Effector memory CD8-positive, alpha-beta T cell (primary cell): Measurements from ENCODE around the gene ABHD2.
"Not testable (repeated sequence)": the region's sequence is repeated elsewhere in the genome, so short reads cannot be mapped to it uniquely, and the experiment has no call there.

Source experiments
- ATAC-seq: fragments of 150-1000 bp; cut with Tn5 transposase; replicated peaks from 2 replicates; pipeline ENCODE4 v1.10.0; 2021; ENCODE audit warnings: mild to moderate bottlenecking, moderate library complexity
- DNase-seq, 3 experiments: peaks; one replicate each; pipeline ENCODE4 v3.0.0; 2021
- H3K27ac Mint-ChIP-seq, 2 donors: one replicate each; pipeline ENCODE4 v1.8.0; 2022; ENCODE audit warnings: mild to moderate bottlenecking in 2 of 2, mixed read lengths in 2 of 2, moderate library complexity in 2 of 2
- H3K27me3 Mint-ChIP-seq, 2 donors: one replicate each; pipeline ENCODE4 v1.8.0; 2022; ENCODE audit warnings: mixed read lengths in 2 of 2
- H3K36me3 Mint-ChIP-seq: one replicate; pipeline ENCODE4 v1.8.0; 2022; ENCODE audit warnings: mild to moderate bottlenecking, moderate library complexity, mixed read lengths; ENCODE audit not compliant: insufficient read depth
- H3K4me1 Mint-ChIP-seq, 2 donors: one replicate each; pipeline ENCODE4 v1.8.0; 2022; ENCODE audit warnings: low read depth in 2 of 2, mixed read lengths in 2 of 2
- H3K4me3 Mint-ChIP-seq, 2 donors: one replicate each; pipeline ENCODE4 v1.8.0; 2022; ENCODE audit warnings: mild to moderate bottlenecking in 2 of 2, mixed read lengths in 2 of 2, moderate library complexity in 2 of 2
- H3K9me3 Mint-ChIP-seq, 2 donors: one replicate each; pipeline ENCODE4 v1.8.0; 2022; ENCODE audit warnings: mixed read lengths in 2 of 2
- total RNA-seq, 9 experiments: gene quantifications; one replicate each; lab custom pipeline; 2026; lab: John Stamatoyannopoulos, UW

ABHD2 gene, protein sequence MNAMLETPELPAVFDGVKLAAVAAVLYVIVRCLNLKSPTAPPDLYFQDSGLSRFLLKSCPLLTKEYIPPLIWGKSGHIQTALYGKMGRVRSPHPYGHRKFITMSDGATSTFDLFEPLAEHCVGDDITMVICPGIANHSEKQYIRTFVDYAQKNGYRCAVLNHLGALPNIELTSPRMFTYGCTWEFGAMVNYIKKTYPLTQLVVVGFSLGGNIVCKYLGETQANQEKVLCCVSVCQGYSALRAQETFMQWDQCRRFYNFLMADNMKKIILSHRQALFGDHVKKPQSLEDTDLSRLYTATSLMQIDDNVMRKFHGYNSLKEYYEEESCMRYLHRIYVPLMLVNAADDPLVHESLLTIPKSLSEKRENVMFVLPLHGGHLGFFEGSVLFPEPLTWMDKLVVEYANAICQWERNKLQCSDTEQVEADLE
- 60.5 to 188 (median 133) reads per million in 9 experiments for total RNA-seq

GRCh38 chr15:89087830-89088604 is at the start of gene ABHD2:
Gene ABHD2 (plus strand): TSS chr15:89088456. CDS start chr15:89116328, 27,872 bp downstream.
- peak within 1 kb of the TSS in 1 of 2 donors; percentile 83 for H3K27ac Mint-ChIP-seq
- H3K36me3 Mint-ChIP-seq = peaks cover 2% of the 10 kb centered on the region
- H3K27me3 Mint-ChIP-seq = no peaks in the 10 kb centered on the region
- peak; percentile 94 for ATAC-seq
- peak; percentile 96 to 99 (median 97) for DNase-seq
- no peaks in the 10 kb centered on the region for H3K9me3 Mint-ChIP-seq
- no peak within 1 kb of the TSS for H3K4me3 Mint-ChIP-seq
- H3K4me1 Mint-ChIP-seq = peaks cover 27 to 30% of the 10 kb centered on the region in 2 donors

GRCh38 chr15:89039142-89039541 is 49.1 kb upstream of the ABHD2 start:
- Mint-ChIP-seq H3K27me3 (peaks cover 47 to 87% of the 10 kb centered on the region in 2 donors), H3K4me3 (no peak overlapping the region), H3K36me3 (no peaks in the 10 kb centered on the region), H3K27ac (no peak overlapping the region), H3K9me3 (no peaks in the 10 kb centered on the region), H3K4me1 (peaks cover 0 to 3% of the 10 kb centered on the region in 2 donors)
- no peak for DNase-seq
- ATAC-seq = no peak

DNA sequence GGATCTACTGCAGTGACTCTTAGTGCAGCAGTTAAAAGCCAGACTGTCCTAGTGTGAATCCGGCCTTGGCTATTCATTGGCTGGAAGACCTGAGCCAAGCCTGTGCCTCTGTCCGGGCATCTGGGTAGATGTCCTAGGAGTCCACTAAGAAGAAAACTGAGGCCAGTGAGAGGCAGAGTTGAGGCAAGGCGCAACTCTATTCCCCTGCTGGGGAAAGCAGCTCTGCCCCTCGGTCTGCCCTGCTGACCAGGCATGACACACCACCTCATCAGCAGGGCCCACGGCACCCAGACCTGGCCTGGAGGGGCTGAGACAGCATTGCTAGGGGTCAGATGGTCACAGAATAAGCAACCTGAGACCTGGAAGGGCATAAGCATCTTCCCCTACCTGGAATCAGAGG is 46.7 kb upstream of the ABHD2 start:
- H3K9me3 Mint-ChIP-seq = no peaks in the 10 kb centered on the region
- ATAC-seq (no peak), DNase-seq (no peak)
- H3K4me1 Mint-ChIP-seq = peaks cover 0 to 3% of the 10 kb centered on the region in 2 donors
- no peak overlapping the region for H3K4me3 Mint-ChIP-seq
- H3K27me3 Mint-ChIP-seq = peaks cover 32 to 67% of the 10 kb centered on the region in 2 donors
- no peaks in the 10 kb centered on the region for H3K36me3 Mint-ChIP-seq
- no peak overlapping the region for H3K27ac Mint-ChIP-seq

- peaks cover 0 to 3% of the 10 kb centered on the region in 2 donors for H3K4me1 Mint-ChIP-seq
- DNase-seq (no peak), ATAC-seq (no peak)
- no peak overlapping the region for H3K4me3 Mint-ChIP-seq
- no peak overlapping the region for H3K27ac Mint-ChIP-seq
- H3K36me3 Mint-ChIP-seq = no peaks in the 10 kb centered on the region
- no peaks in the 10 kb centered on the region for H3K9me3 Mint-ChIP-seq
- H3K27me3 Mint-ChIP-seq = peaks cover 23 to 58% of the 10 kb centered on the region in 2 donors
Observed at GRCh38 chr15:89042387-89042786, 45.9 kb upstream of the ABHD2 start.

DNA sequence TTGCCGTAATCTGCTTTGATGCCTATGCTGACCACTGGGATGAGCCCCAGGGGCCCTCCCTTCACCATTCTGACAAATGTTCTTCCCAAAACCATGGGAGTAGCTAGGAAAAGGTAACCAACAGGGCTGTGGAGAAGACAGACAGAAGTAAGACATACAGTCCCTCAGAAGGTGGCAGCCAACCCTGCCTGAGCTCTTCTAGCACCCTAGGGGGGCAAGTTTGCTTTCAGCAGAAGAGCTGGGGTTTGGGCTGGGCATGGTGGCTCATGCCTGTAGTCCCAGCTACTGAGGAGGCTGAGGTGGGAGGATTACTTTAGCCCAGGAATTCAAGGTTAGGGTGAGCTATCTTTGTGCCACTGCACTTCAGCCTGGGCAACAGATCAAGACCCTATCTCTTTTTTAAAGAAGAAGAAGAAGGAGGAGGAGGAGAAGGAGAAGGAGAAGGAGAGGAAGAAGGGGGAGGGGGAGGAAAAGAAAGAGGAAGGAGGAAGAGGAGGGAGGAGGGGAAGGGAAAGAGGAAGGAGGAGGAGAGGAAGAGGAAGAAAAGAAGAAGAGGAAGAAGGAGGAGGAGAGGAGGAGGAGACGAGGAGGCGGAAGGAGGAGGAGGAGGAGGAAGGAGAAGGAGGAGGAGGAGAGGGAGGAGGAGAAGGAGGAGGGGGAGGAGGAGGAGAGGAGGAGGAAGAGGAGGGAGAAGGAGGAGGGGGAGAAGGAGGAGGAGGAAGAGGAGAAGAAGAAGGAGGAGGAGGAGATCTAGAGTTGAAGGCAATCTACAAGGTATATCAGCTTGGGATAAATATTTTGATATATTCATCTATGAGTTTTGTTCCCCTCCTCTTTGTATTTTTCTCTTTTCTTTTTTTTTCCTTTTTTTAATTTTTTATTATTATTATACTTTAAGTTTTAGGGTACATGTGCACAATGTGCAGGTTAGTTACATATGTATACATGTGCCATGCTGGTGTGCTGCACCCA is 44.9 kb upstream of the ABHD2 start:
- no peaks in the 10 kb centered on the region for H3K9me3 Mint-ChIP-seq
- no peak for DNase-seq
- H3K27ac Mint-ChIP-seq = no peak overlapping the region
- peaks cover 0 to 3% of the 10 kb centered on the region in 2 donors for H3K4me1 Mint-ChIP-seq
- no peak overlapping the region for H3K4me3 Mint-ChIP-seq
- H3K36me3 Mint-ChIP-seq = no peaks in the 10 kb centered on the region
- H3K27me3 Mint-ChIP-seq = peaks cover 14 to 49% of the 10 kb centered on the region in 2 donors
- ATAC-seq = no peak

DNA sequence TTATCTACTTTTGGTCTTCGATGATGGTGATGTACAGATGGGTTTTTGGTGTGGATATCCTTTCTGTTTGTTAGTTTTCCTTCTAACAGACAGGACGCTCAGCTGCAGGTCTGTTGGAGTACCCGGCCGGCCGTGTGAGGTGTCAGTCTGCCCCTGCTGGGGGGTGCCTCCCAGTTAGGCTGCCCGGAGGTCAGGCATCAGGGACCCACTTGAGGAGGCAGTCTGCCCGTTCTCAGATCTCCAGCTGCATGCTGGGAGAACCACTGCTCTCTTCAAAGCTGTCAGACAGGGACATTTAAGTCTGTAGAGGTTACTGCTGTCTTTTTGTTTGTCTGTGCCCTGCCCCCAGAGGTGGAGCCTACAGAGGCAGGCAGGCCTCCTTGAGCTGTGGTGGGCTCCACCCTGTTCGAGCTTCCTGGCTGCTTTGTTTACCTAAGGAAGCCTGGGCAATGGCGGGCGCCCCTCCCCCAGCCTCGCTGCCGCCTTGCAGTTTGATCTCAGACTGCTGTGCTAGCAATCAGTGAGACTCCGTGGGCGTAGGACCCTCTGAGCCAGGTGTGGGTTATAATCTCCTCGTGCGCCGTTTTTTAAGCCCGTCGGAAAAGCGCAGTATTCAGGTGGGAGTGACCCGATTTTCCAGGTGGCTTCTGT is 39.1 kb upstream of the ABHD2 start:
- not testable (repeated sequence) for H3K27me3 Mint-ChIP-seq, H3K9me3 Mint-ChIP-seq, DNase-seq, H3K36me3 Mint-ChIP-seq, ATAC-seq
- Mint-ChIP-seq H3K4me3 (peak overlapping the region; percentile 29 to 64), H3K4me1 (peaks cover 7 to 18% of the 10 kb centered on the region in 2 donors), H3K27ac (peak overlapping the region in 1 of 2 donors; percentile 44)

GRCh38 chr15:89051875-89052274 is 36.4 kb upstream of the ABHD2 start:
- ATAC-seq = no peak
- Mint-ChIP-seq H3K4me3 (no peak overlapping the region), H3K36me3 (no peaks in the 10 kb centered on the region), H3K9me3 (no peaks in the 10 kb centered on the region), H3K4me1 (peaks cover 7 to 18% of the 10 kb centered on the region in 2 donors), H3K27me3 (no peaks in the 10 kb centered on the region), H3K27ac (peak overlapping the region in 1 of 2 donors; percentile 1)
- no peak for DNase-seq

GRCh38 chr15:89052474-89052873 is 35.8 kb upstream of the ABHD2 start:
- H3K9me3 Mint-ChIP-seq = no peaks in the 10 kb centered on the region
- no peaks in the 10 kb centered on the region for H3K27me3 Mint-ChIP-seq
- no peak overlapping the region for H3K4me3 Mint-ChIP-seq
- H3K4me1 Mint-ChIP-seq = peaks cover 10 to 20% of the 10 kb centered on the region in 2 donors
- H3K36me3 Mint-ChIP-seq = no peaks in the 10 kb centered on the region
- no peak for ATAC-seq
- no peak overlapping the region for H3K27ac Mint-ChIP-seq
- no peak for DNase-seq

GRCh38 chr15:89054873-89055272 is 33.4 kb upstream of the ABHD2 start:
- DNase-seq (no peak), ATAC-seq (no peak)
- Mint-ChIP-seq H3K36me3 (no peaks in the 10 kb centered on the region), H3K27me3 (peaks cover 0 to 18% of the 10 kb centered on the region in 2 donors), H3K9me3 (no peaks in the 10 kb centered on the region), H3K4me1 (peaks cover 4 to 14% of the 10 kb centered on the region in 2 donors), H3K4me3 (no peak overlapping the region), H3K27ac (no peak overlapping the region)

DNA sequence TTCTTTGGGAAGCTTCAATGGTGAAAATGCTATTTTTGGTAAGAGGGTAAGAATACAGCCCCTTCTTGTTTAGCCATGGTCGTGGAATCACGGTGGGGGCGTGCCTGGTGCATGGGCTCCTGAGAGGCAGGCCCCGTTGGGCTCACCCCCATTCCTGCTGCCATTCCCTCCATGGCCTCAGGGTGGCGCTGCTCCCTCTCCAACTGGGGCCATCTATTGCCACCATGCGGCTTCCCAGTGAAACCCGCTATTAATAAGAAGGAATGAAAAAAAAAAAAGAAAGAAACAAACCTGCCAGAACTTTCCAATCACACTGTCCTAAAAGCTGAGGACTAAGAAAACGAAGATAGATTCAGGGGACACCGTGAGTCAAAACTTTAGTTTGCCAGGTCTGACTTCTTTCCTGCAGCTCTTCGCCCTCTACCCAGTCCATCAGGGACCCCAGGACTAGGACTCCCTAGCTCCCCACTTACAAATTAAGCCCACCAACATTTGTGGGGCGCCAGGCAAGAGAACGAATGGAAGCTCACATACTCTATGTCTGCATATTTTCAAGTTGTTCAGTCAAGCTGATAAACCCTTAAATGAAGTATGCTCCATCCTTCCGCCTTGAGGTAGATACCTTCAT is 30.6 kb upstream of the ABHD2 start:
- Mint-ChIP-seq H3K4me3 (no peak overlapping the region), H3K4me1 (peaks cover 4 to 5% of the 10 kb centered on the region in 2 donors), H3K27ac (no peak overlapping the region), H3K9me3 (no peaks in the 10 kb centered on the region), H3K27me3 (peaks cover 0 to 18% of the 10 kb centered on the region in 2 donors), H3K36me3 (no peaks in the 10 kb centered on the region)
- ATAC-seq (peak; percentile 93), DNase-seq (peak; percentile 81 to 87 (median 83))

GRCh38 chr15:89058376-89058775 is 29.9 kb upstream of the ABHD2 start:
- Mint-ChIP-seq H3K9me3 (no peaks in the 10 kb centered on the region), H3K4me1 (peaks cover 4% of the 10 kb centered on the region in 2 donors), H3K27ac (no peak overlapping the region), H3K27me3 (peaks cover 0 to 18% of the 10 kb centered on the region in 2 donors), H3K36me3 (no peaks in the 10 kb centered on the region), H3K4me3 (no peak overlapping the region)
- ATAC-seq (no peak), DNase-seq (no peak)

DNA sequence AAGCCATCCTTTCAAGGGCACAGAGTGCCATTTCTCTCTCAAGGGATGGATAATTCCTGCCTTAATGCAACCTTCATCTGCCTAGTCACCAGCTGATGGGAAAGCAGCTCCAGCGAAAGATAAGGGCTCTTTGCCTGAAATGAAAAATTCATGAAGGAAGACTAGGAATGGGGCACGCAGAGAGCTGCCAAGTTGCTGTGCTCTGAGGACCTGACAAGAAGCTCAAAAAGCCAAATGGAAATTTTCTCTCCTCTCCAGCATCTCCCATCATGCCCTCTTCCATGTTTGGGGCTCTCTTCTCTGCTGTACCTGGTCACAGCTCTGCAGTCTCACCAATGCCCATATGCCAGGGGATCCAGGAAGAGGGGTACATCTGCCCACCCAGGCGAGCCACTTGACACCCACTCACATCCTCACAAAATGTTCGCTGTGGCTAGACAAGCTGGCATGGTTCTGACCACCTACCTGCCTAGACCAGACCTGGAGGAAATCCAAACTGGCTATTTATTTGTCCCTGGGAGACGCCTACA is 29.3 kb upstream of the ABHD2 start:
- Mint-ChIP-seq H3K27me3 (peaks cover 0 to 18% of the 10 kb centered on the region in 2 donors), H3K4me3 (no peak overlapping the region), H3K36me3 (no peaks in the 10 kb centered on the region), H3K27ac (no peak overlapping the region), H3K9me3 (no peaks in the 10 kb centered on the region), H3K4me1 (peaks cover 4% of the 10 kb centered on the region in 2 donors)
- DNase-seq = no peak
- no peak for ATAC-seq
